ENCODE data around the gene PRKG1.

Gene PRKG1

GRCh38 chr10:52308251-52309031 is 1234.2 kb downstream of the PRKG1 start:
- H3K27ac ChIP-seq = peak overlapping the region; percentile 44; the same call in 1 of the 2 replicates
- no peak for TF ChIP-seq ZFX (IDR thresholded peaks at IDR 0.05; ENCODE audit: borderline replicate concordance)
- TF ChIP-seq, protein P1, sequence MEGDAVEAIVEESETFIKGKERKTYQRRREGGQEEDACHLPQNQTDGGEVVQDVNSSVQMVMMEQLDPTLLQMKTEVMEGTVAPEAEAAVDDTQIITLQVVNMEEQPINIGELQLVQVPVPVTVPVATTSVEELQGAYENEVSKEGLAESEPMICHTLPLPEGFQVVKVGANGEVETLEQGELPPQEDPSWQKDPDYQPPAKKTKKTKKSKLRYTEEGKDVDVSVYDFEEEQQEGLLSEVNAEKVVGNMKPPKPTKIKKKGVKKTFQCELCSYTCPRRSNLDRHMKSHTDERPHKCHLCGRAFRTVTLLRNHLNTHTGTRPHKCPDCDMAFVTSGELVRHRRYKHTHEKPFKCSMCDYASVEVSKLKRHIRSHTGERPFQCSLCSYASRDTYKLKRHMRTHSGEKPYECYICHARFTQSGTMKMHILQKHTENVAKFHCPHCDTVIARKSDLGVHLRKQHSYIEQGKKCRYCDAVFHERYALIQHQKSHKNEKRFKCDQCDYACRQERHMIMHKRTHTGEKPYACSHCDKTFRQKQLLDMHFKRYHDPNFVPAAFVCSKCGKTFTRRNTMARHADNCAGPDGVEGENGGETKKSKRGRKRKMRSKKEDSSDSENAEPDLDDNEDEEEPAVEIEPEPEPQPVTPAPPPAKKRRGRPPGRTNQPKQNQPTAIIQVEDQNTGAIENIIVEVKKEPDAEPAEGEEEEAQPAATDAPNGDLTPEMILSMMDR (IDR thresholded peaks at IDR 0.05) = peak; percentile 85

DNA sequence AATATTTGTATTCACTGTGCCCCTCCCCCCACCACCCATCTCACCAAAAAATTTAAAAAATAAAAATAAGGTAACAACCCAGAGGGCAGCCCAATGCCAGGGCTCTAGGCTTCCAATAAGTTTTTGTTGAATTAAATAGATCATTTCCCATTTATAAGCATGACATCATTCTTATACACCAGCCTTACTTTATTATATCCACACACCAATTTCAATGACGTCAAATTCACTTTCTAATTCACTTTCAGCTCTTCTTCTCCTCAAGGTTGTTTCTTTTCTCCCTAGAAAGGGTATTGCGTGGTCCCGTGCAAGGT is 1238.6 kb downstream of the PRKG1 start:
- TF ChIP-seq, protein P1 (IDR thresholded peaks at IDR 0.05) = no peak
- TF ChIP-seq ZFX (IDR thresholded peaks at IDR 0.05; ENCODE audit: borderline replicate concordance) = no peak
- peak overlapping the region; percentile 46 for H3K27ac ChIP-seq

DNA sequence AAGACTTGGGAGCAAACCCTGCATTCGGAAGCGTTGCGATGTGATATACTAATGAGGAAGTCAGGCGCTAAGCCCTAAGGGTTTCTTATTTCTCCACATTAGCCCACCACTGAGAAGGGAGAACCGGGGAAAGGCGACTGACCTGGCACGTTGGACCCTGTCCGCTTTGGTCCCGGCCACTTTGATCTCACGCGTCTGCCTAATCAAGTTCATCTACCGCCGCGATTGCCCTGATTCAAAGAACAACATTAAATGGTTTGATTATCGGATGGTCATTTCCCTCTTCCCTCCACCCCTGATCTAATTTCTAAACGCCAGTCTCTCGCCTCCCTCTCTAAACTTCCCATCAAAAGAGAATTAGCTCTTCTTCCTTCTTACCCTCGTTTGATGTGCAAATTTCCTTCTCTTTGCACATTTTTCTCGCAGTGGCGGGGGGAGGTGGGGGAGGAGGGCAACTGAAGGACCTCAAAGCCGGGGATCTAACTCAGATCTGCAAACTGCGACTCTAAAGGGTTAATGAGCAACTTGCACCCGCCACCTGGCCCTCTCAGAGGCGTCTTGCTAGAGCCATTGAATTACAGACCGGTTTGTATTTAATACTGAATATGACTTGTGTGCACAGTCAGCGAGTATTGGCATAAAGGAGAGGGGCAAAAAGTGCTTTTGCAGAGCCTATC is 1239.1 kb downstream of the PRKG1 start:
- TF ChIP-seq, protein P1 (IDR thresholded peaks at IDR 0.05) = no peak
- no peak for TF ChIP-seq ZFX (IDR thresholded peaks at IDR 0.05; ENCODE audit: borderline replicate concordance)
- H3K27ac ChIP-seq = peak overlapping the region; percentile 46

DNA sequence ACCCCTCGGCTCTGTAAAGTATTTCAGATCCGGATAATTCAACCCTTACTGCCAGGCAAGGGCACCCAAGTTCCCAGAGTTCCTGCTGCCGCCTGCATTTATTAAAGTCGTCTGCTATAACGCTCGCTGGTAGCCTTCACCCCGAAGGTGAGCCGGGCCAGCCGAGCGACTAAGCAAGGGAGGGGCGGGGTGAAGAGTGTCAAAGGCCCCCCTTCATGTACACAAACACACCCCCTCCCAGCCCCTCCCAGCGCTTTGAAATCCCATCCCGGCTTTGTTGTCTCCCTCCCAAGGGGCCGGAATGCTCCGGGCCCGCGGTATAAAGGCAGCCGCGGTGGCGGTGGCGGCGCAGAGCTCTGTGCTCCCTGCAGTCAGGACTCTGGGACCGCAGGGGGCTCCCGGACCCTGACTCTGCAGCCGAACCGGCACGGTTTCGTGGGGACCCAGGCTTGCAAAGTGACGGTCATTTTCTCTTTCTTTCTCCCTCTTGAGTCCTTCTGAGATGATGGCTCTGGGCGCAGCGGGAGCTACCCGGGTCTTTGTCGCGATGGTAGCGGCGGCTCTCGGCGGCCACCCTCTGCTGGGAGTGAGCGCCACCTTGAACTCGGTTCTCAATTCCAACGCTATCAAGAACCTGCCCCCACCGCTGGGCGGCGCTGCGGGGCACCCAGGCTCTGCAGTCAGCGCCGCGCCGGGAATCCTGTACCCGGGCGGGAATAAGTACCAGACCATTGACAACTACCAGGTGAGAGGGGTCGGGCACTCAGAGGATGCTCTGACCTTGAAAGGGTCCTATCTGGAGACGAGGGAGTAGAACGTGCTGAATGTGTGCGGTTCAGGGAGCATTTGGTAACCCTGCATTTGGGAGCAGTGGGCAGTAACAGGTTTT is 1239.9 kb downstream of the PRKG1 start, which contains the start of gene DKK1:
TSS of gene DKK1 (plus strand) at position 349 of the 889 bp plus-strand sequence. CDS start at position 503, 154 bp downstream.
- TF ChIP-seq, protein P1 (IDR thresholded peaks at IDR 0.05) = peak; percentile 98
- TF ChIP-seq ZFX (IDR thresholded peaks at IDR 0.05; ENCODE audit: borderline replicate concordance) = no peak
- H3K27ac ChIP-seq = peak within 1 kb of the TSS; percentile 46

DNA sequence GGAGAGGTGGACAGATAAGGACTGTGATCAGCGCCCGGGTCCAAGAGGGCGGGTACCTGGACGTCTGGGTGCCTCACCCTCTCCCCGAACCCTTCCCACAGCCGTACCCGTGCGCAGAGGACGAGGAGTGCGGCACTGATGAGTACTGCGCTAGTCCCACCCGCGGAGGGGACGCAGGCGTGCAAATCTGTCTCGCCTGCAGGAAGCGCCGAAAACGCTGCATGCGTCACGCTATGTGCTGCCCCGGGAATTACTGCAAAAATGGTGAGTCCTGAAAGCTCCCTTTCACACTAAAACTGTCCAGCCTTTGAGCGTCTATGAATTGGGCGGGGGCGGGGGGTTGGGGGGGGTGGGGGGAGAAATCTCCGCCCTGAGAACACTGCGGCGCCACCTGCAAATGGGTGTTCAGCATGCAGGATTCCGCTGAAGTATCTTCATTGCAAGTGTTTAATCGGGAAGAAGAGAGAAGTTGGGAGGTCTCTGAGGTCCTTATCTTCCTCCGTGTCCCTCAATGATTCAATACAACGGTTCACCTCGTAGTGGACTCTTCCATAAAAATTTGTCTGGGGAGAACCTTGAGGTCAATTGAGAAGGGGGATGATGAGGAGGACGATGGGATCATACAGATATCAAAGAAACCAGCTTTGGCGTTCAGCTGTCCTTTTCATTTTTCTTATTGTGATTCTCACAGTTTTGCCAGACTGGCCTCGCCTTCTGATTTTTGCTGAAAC is 1240.7 kb downstream of the PRKG1 start:
- peak overlapping the region; percentile 46 for H3K27ac ChIP-seq
- TF ChIP-seq, protein P1 (IDR thresholded peaks at IDR 0.05) = peak; percentile 48; the same call in 1 of the 2 replicates
- TF ChIP-seq ZFX (IDR thresholded peaks at IDR 0.05; ENCODE audit: borderline replicate concordance) = no peak

DNA sequence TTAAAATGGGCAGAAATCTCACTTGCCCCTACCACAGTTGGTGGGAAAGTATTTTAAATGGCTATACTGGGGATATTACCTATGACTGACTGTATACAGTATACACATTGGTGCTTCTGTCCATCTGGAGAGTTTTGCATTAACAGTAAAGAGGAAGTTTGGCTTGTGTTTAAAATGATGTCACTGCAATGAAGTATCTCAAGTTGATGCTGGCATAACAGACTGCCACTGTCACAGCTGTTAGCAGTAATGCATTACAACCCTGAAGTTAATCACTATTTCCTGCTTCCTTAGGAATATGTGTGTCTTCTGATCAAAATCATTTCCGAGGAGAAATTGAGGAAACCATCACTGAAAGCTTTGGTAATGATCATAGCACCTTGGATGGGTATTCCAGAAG is 1241.7 kb downstream of the PRKG1 start:
- peak overlapping the region; percentile 46 for H3K27ac ChIP-seq
- no peak for TF ChIP-seq ZFX (IDR thresholded peaks at IDR 0.05; ENCODE audit: borderline replicate concordance)
- TF ChIP-seq, protein P1 (IDR thresholded peaks at IDR 0.05) = no peak
